GM18502 (cell line): ENCODE measurements around the gene PMIS2.

Experiments used
- ATAC-seq: cut with Tn5 transposase; IDR thresholded peaks from one replicate; pipeline ENCODE4 v1.9.1; 2021; ENCODE audit warnings: mild to moderate bottlenecking; ENCODE audit not compliant: unreplicated experiment, poor library complexity

PMIS2 gene

DNA sequence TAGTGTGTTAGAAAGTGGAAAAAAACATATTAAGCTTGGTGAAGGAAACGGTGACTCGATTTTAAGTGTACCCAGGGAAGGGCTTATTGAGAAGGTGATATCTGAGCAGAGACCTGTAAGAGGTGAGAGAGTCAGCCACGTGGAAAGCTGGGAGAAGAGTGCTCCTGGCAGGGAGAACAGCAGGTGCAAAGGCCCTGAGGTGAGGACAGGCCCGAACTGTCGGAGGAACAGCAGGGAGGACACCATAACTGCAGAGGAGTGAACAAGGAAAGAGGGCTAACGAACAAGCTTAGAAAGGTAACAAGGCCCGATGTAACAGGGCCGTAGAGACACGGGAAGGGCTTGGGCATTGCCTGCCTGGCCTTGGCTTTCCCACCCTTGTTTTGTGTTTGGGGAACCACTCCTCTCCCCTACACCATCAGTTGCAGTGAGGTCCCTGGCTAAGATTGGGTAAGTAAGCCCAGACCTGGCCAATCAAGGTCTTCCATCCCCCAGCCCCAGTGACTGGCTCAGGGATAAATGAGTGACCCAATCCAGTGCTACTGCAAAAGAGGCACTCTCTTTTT is 29.9 kb upstream of the PMIS2 start:
- ATAC-seq = no peak

DNA sequence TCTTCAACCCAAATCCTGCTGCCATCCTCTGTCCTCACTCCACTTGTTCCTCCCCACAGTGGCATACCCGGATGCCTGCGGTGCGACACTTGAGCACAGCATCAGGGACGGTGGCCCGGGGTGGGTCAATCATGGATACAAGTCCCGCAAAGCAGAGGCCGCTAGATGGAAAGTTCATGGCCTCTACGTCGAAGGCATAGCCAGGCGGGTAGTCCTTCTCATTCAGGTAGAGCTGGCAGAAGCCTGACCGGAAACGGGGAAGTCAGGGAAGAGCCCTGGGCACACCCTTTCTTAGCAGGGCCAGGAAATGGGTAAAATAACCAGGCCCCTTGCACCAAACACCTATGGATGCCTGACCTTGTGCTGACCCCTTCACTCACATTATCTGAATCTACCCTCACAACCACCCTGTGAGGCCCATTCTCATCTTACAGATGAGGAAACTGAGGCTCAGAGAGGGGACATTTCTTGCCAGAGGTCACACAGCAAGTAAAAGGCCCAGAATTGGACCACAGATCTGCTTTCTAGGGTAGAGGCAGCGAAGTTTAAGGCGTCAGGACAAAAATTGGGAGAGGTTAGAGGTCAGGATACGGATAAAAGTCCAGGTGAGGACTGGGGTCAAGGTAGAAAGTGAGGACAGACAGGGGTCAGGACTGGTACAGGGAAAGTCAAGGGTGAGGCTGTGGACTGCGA is 29.0 kb upstream of the PMIS2 start:
- ATAC-seq = no peak

DNA sequence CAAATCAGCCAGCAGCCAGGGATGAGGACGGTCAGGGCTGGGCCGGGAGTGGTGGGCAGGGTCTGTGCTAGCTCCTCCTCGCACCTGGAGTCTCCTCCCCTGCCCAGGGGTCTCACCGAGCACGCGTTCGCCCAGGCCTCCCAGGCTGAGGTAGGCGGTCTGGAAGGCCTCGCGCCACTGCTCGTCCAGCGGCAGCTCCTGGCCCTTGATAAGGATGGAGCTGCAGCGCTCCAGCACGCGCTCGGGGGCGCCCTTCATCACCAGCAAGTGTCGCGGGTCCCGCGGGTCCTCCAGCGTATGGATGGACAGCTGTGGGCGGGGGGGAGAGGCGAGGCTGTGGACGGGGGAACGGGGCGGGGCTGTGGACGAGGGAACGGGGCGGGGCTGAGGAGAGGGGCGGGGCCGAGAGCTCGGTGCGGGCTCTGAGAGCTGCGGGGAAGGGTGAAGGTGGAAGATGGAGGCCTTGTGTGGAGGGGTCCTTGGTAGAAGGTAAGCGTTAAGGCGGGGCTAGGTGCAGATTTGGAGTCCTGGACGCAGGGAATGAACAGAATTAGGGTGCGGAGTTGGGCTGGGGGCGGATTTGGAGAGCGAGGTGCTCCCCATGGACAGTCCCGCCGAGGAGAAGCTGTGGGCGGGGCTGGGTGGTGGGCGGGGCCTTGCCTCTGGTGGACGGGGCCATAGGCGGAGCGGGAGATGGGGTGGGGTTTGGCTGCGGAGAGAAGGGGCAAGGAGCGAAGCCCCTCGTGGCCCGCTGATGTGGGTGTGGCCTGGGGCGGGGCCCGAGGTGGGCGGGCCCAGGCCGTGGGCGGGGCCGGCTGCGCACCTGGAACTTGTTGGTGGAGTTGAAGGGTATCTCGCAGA is 28.2 kb upstream of the PMIS2 start:
- ATAC-seq = no peak

DNA sequence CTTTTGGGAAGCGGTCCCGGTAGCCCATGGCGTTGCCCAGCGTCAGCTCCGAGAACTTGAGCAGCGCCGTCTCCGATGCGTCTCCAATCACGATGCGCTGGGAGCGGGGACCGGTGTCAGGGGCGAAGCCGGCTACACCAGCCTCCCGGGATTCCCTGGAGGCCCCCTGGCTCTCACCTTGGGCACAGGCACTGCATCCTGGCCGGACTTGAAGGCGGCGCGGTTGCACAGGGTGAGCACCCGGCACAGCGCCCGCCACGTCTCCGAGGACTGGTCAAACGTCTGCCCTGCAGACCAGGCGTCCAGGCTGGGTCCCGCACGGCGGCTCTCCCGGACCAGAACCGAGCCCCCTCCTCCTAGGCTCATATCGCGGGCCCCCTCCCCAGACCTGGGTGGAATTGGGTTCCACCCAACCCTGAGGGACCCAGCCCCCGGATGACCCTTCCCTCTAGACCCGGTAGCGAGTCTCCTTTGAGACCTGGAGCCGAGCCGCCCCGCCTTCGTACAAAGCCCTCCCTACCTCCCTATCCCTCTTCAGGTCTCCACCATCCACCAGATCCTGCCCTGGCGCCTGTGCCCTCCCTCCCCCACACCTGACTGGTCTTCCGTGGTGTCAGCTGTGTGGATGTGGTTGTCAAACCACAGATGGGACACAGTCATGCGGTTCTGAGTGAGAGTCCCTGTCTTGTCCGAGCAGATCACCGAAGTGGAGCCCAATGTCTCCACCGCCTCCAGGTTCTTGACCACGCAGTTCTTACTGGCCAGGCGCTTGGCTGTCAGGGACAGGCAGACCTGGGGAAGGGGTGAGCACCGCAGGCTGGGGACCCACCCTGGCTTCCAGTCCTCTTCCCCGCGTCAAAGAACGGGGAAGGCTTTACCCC is 27.3 kb upstream of the PMIS2 start:
- ATAC-seq = no peak

DNA sequence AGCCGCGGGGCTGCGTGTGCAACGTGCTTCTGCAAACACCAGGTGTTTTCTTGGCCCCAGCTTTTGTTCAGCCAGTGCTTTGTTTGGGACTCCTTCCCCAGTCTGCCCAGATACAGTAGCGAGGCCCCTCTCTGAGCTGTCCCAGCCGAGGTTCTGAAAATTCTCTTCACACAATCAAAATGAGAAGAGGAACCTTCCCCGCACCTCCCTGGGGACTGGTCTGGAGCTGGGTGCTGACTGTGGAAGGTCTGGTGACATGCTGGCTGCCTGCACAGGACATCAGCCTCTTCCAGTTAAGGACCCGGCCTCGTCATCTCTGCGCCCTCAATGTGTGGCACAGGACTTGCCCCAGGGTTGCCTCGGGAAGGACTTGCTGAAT is 26.7 kb upstream of the PMIS2 start:
- ATAC-seq = no peak

DNA sequence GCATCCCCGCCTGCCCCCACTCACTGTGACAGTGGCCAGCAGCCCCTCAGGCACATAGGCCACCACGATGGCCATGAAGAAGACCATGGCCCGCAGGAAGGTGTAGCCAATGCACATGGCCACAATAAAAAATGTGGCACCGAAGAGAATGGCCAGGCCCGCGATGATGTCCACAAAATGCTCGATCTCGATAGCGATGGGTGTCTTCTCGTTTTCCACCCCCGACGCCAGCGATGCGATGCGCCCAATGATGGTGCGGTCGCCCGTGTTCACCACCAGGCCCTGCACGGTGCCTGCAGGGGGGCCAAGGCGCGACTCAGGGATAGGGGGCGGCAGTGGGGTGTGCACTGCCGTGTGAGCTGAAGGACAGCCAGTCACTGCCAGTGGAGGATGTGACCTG is 26.2 kb upstream of the PMIS2 start:
- no peak for ATAC-seq

- no peak for ATAC-seq
Observed at GRCh38 chr19:35560271-35560670, 25.7 kb upstream of the PMIS2 start.

- no peak for ATAC-seq
Observed at GRCh38 chr19:35560677-35561076, 25.3 kb upstream of the PMIS2 start.

GRCh38 chr19:35561436-35561835 is 24.5 kb upstream of the PMIS2 start:
- ATAC-seq = no peak

GRCh38 chr19:35562336-35562735 is 23.6 kb upstream of the PMIS2 start:
- no peak for ATAC-seq

- ATAC-seq = no peak
Observed at GRCh38 chr19:35562776-35563175, 23.2 kb upstream of the PMIS2 start.

GRCh38 chr19:35563207-35563829 is 22.7 kb upstream of the PMIS2 start, which contains the start of gene ATP4A:
ATP4A (minus strand) TSS chr19:35563658; CDS start chr19:35563629, 29 bp downstream.
- ATAC-seq = no peak

- no peak for ATAC-seq
Observed at GRCh38 chr19:35565016-35565856, 20.7 kb upstream of the PMIS2 start.

DNA sequence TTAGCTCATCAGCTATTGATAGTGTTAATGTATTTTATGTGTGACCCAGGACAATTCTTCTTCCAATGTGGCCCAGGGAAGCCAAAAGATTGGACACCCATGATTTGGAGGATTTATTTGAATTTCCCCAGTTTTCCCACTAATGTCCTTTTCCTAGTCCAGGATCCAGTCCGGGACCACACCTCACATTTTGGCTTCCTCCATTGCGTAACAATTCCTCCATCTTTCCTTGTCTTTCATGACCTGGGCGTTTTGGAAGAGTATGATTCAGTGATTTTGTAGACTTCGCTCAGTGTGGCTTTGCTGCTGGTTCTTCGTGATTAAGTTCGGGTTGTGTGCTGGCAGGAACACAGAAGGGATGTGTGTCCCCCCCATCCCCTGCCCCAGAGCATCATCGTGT is 19.2 kb upstream of the PMIS2 start:
- ATAC-seq = no peak

- ATAC-seq = no peak
Observed at GRCh38 chr19:35569281-35569781, 16.6 kb upstream of the PMIS2 start.

DNA sequence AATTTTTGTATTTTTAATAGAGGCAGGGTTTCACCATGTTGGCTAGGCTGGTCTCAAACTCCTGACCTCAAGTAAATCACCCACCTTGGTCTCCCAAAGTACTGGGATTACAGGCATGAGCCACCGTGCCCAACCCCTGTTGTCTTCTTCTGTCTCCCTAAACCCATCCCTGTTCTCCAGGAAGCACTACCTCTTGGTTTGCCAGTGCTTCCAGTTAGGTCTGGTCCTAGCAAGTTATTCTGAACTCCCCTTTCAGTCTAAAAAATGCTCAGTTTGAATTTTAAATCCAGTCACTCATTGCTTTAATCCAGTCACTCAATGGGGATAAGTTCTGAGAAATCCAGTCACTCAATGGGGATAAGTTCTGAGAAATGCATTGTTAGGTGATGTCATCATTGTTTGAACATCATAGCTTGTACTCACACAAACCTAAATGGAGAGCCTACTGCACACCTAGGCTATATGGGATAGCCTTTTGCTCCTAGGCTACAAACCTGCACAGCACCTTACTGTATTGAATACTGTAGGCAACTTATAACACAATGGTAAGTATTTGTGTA is 14.5 kb upstream of the PMIS2 start:
- no peak for ATAC-seq

DNA sequence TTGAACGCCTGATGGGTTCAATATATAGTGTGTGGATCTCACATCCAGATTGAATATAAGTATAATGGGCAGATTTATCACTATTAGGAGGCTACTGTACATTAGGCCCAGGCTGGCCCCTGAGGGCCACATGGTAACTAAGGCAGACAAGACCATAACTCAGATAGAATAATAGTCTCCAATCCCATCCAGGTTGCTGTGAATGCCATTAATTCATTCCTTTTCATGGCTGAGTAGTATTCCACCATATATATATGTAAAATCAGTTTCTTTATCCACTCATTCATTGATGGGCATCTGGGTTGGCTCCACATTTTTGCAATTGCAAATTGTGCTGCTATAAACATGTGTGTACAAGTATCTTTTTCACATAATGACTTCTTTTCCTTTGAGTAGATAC is 8.1 kb upstream of the PMIS2 start:
- ATAC-seq = no peak

DNA sequence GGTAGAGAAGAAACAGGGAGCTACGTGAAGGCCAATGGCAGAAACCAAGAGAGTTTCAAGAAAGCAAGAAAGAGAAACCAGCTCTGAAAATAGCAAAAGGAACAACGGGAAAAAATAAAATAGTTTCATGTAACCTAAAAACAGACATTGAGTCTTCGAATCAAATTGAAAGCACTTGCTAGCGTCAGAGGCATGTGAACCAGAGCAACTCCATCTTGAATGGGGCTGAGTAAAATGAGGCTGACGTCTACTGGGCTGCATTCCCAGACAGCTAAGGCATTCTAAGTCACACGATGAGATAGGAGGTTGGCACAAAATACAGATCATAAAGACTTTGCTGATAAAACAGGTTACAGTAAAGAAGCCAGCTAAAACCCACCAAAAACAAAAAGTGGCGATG is 7.3 kb upstream of the PMIS2 start:
- ATAC-seq = no peak

- no peak for ATAC-seq
Observed at GRCh38 chr19:35582760-35583159, 3.2 kb upstream of the PMIS2 start.
